NOMO-1 (cell line): Measurements from ENCODE around the gene MLF1.

ENCODE experiments used
- DNase-seq, 2 experiments: peaks; one replicate each; lab custom pipeline; 2025; ENCODE audit not compliant: unreplicated experiment in 2 of 2; lab: John Stamatoyannopoulos, UW

MLF1 gene

GRCh38 chr3:158573714-158574113 is 2.7 kb downstream of the MLF1 start:
- DNase-seq = no peak

DNA sequence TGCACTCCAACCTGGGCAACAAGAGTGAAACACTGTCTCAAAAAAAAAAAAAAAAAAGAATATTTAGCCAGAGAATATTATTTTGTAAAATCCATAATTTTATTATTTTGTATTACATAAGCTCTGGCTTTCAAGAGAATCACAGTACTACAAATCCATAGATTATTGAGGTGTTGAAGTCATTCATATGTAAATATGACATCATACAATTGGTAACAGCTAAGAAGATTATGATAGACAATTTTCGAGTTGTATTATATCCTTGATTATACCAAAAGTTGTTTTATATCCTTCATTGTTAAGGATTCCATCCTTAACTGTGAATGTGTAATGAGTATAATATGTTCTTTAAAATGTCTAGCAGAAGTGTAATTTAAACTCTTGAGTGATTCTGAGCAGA is 3.7 kb downstream of the MLF1 start:
- DNase-seq = no peak

DNA sequence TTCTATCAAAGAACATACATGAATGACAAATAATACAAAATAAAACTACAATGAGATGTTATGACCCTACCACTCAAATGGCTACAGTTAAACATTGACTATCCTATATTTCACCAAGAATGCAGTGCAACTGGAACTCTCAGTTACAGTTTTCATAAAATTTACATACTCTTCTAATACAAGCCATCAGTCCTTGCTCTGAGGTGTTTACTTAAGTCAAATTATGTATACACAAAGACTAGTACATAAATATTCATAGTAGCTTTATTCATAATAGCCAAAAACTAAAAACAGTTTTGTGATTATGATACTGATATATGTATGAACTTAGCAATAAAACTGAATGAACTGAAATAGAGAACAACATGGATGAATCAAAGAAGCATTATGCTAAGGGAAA is 19.2 kb downstream of the MLF1 start:
- DNase-seq = no peak

GRCh38 chr3:158600787-158601186 is 29.8 kb downstream of the MLF1 start:
- no peak for DNase-seq

- DNase-seq = no peak
Observed at GRCh38 chr3:158602227-158602626, 31.2 kb downstream of the MLF1 start.

DNA sequence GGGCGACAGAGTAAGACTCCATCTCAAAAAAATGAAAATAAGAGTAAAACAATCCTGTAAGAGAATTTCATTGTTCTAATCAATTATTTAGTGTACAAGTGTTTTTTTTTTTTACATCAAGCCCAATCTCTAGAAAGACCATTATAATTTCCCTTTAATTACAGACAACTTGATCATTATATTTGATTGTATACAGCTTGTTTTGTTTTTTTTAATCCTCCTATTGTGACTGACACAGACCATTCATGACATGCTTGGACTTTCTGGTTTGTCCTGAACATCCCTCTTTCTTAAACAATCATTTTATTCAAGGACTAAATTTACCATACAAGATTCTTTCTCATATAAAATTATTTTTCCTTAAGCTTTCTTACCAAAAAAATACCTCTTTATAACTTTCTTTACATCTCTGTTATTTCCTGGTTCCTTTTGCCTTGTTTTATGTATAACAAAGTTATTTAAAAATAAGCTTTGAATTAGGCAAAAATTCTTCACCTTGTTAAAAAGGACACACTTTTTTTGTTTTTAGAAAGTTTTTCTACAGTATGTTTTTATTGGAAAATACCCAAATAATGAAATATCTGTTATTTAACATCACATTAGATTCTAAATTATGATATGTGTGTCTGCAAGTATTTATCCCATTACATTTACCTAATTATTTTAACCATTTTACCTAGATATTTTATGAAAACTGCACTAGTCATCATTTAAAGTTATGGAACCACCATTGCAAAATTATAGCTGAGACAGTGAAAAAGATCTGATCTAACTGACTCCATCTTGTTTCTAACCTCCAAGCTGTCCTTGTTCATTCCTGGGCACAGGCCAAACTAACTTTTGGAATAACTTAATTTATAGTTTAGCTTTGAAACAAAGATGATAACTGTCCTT is 47.2 kb downstream of the MLF1 start:
- DNase-seq = no peak

- DNase-seq = no peak
Observed at GRCh38 chr3:158625881-158626280, 54.9 kb downstream of the MLF1 start.

- DNase-seq = no peak
Observed at GRCh38 chr3:158631981-158632380, 61.0 kb downstream of the MLF1 start.

- no peak for DNase-seq
Observed at GRCh38 chr3:158640646-158641045, 69.7 kb downstream of the MLF1 start.

DNA sequence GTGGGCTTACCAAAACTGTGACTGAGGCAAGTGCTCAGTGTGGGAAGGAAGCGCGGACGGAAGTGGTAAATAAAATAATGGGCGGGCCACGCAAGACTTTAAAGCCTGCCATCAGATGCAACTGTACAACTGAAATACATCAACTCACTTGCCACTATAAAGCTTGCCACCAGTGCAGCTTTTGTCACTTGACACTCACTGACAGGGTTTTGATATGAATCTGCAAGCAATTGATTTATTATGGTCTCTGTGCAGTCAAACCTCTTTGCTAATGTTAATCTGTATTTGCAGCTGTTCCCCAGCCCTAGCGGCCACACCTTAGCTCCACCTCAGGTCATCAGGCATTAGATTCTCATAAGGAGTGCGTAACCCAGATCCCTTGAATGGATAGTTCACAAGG is 71.0 kb downstream of the MLF1 start:
- DNase-seq = no peak

- DNase-seq = no peak
Observed at GRCh38 chr3:158642474-158643210, 71.6 kb downstream of the MLF1 start.

GRCh38 chr3:158644345-158644908 is 73.4 kb downstream of the MLF1 start, which contains the start of gene GFM1:
Gene GFM1 (plus strand): TSS chr3:158644527. CDS start chr3:158644635, 108 bp downstream.
- DNase-seq = peak; percentile 98 to 100

DNA sequence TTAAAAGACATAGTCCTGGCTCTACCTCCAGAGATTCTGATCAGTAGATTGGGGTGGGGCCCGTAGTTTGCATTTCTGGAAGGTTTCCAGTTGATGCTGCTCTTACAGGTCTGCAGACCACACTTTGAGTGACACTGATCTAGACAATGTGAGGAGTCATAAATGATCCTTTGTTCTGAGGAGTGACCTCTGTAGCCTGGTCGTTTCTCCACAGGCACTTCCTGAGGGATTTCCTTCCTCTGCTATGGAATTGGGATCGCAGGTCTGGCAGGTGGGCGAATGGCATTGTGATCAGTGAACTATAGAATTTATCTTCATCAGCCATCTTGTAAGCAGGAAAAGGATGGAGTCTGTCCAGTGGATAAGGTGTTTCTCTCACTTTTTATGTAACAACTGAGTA is 78.8 kb downstream of the MLF1 start:
- DNase-seq = no peak

GRCh38 chr3:158651192-158651591 is 80.2 kb downstream of the MLF1 start:
- DNase-seq = no peak

DNA sequence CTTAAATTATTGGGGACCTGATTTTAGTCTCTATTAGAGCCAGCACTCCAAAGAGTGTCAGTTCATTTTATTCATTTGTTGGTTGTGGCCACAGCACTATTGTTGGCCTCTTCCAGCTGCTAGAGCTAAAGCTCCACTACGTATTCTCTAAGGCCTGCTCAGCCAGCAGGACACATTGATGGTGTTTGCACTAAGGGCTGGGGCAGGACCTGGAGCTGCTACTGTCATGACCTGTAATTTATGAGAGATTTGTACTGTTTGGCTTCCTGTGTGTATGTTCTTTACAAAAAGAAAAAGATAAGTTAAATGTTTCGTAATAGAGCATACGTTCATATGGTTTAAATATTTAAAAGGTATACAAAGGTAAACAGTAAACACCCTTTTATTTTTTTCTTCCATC is 81.5 kb downstream of the MLF1 start:
- no peak for DNase-seq
